Measurements from ENCODE around the gene KCNMA1.

Gene KCNMA1

GRCh38 chr10:76950354-76950753 lies 687.3 kb downstream of the KCNMA1 start:
- DNase-seq, result peak; percentile 60

GRCh38 chr10:76946270-76946669 lies 691.3 kb downstream of the KCNMA1 start:
- DNase-seq, result no peak

- no peak for DNase-seq
Measured at GRCh38 chr10:76945166-76945565, 692.4 kb downstream of the KCNMA1 start.

DNA sequence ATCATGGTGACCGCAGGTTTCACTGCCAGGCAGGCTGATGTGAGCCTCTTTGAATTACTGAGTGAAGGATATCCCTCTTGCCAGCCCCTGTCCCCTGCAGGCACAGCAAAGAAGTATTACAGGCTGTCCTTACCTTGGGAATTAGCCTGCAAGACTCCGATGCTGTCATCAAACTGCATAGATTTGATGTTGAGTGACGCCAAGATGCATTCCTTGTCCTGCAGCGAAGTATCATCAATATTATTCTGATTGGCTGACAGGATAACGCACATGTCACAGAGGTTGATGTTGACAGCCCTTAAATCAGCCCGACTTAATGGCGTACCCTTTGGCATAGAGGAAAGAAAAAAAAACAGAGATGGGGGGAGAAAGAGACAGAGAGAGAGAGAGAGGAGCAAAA lies 693.0 kb downstream of the KCNMA1 start:
- peak; percentile 51 for DNase-seq

DNA sequence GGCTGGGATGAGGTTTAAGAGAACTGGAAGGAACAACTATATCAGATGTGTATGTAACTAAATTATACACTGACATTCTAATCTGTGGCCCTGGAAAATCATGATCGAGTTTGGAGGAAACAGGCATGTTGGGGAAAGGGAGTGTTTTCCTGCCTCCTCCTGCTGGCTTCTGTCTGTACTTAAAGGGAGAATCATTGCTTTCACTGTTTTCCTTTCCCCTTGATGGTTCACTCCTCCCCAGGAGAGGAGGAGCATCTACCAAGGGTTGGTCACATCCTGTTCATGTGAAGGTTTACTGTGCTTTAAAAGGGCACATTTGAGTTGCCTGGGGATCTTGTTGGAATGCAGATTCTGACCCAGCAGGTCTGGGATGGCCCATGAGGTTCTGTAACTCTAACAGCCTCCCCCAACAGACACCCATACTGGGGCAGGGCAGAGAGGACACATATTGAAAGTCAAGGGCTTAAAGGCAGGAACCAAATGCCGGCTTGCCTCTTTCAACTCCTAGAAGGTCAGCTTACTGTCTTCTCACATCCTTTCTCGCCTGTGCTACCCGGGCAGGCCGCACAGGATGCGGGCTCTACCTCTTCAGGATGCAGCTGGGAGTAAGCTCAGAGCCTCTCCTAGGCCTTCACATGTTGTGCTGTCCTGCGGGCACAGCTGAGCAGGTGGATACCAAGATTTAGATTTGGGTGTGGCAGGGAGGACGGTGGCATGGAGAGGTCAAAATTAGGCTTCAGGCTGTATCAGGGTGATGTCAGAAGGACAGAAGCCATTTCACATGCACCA lies 694.8 kb downstream of the KCNMA1 start:
- DNase-seq, result no peak

DNA sequence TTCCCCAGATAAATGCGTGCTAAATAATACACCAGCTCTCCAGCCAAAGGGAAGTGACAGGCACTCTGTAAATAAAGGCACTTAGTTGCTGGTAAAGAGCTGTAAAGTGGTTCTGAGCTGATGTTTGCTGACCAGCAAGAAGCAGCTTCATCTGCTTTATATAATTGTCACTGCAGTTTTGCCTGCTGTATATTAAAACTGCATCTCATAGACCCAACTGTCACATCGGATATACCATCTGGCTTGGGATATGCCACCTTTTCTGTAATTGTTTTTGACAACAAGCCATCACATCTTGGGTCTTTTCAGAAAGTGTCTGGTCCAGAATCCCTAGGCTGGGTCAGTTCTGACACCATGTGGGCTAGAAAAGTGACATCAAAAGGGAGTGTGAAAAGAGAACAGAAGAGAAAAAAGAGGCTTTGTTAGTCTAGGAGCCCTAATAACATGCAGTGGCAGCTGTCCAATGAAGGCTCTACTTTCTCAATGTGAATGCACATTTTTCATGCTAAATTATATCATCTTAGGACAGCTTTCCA lies 697.6 kb downstream of the KCNMA1 start:
- DNase-seq, result peak; percentile 87

DNA sequence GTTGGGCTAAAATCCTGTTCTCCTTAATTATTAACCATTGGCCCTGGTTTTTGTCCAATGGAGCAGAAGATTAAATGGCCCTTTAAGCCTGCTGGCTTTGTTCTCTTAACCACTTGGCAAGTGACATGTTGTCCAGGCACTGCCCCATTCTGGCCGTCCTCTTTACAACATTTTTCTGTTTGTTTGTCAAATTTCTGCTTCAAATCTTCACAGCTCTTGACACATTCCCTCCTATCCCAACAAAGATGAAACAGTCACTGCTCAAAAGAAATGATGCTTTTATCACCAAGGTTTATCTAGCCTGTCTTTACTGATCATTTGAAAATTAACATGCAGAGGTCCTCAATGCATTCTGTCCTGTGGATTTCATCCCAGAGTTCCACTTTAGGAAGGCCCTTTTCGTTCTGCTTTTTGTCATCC lies 700.4 kb downstream of the KCNMA1 start:
- DNase-seq, result peak; percentile 72

DNA sequence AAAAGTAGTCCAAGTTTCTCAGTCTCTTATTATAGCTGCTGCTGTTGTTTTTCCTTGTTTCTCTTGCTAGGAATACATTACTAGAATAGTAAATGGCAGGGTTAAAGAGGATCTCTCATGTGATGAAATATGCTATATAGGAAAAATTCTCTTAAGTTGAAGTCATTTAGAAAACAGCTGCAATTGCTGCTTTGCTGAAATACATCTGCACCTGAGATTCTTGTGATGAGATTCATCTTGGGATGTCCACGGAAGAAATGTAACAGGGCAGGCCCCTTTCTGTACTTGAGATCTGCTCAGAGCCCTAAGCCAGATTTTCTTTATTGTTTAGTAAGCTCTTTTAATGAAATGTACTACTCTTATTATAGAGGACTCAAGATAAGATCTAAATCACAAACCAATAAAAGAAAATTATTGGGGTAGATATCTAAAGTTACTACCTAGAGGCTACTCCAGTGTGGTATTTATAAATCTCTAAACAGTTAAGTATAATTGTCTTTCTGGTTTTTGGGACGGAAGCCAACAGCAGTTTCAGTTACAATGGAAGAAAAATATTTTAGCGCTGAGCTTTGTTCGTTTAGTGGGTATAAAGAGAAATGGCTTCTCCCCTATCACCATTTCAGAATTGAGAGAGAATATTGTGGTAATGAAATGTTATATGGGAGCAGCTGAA lies 701.5 kb downstream of the KCNMA1 start:
- no peak for DNase-seq

GRCh38 chr10:76928565-76928964 lies 709.0 kb downstream of the KCNMA1 start:
- DNase-seq, result no peak

GRCh38 chr10:76925636-76926405 lies 711.8 kb downstream of the KCNMA1 start:
- no peak for DNase-seq

DNA sequence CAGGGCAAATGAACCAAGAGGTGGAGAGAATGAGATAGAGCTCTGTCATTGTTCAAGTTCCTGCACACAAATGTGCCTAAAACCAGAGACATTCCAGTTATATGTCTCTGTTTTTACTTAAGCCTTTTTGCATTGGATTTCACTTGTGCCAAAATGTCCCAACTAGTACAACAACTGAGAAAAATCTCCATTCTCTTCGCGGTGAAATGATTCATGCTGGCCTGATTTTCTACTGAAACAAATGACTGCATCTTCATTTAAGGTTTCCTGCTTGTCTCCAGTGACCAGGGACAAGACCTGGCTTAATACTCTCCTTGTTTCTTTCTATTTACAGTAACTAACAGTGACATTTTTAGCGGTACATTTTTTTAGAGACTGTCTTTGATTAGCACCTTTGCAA lies 714.9 kb downstream of the KCNMA1 start:
- DNase-seq, result no peak

- no peak for DNase-seq
Measured at GRCh38 chr10:76921383-76922010, 716.1 kb downstream of the KCNMA1 start.

- no peak for DNase-seq
Measured at GRCh38 chr10:76920581-76920980, 717.0 kb downstream of the KCNMA1 start.

DNA sequence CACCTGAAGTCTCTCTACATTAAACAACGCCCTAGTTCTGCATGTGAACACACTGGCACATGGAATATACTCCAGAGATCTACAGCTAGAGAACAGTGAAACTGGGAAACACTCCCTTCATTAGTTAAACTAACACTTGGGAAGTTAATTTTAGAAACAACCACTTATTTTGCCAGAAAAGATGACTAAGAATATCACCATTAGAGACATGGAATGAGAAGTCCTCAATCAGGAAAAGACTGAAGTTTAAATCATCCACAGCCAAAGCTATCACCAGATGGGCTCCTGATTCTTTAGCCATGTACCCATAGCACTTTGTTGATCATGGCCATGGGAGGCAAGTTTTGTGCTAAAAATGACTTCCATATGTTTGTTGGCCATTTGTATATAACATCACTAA lies 719.5 kb downstream of the KCNMA1 start:
- DNase-seq, result no peak

GRCh38 chr10:76917071-76917470 lies 720.5 kb downstream of the KCNMA1 start:
- no peak for DNase-seq

- no peak for DNase-seq
Measured at GRCh38 chr10:76916536-76916935, 721.1 kb downstream of the KCNMA1 start.

DNA sequence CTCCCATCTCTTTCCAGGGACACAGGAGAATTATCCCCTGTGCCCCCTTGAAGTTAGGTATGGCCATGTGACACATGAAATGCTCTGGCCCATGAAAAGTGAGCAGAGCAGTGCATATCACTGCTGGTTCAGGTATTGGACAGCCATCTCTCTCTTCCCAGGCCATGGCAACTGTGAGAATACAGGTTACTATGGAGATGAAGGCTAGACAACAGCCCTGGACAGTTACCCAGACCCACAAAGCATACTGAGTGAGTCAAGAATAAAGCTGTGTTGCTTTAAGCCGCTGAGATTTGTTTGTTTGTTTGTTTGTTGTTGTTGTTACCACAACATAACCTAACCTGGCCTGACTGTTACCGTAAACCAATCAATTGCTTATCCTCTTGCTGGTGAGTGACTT lies 722.3 kb downstream of the KCNMA1 start:
- no peak for DNase-seq

- no peak for DNase-seq
Measured at GRCh38 chr10:76911184-76911583, 726.4 kb downstream of the KCNMA1 start.

DNA sequence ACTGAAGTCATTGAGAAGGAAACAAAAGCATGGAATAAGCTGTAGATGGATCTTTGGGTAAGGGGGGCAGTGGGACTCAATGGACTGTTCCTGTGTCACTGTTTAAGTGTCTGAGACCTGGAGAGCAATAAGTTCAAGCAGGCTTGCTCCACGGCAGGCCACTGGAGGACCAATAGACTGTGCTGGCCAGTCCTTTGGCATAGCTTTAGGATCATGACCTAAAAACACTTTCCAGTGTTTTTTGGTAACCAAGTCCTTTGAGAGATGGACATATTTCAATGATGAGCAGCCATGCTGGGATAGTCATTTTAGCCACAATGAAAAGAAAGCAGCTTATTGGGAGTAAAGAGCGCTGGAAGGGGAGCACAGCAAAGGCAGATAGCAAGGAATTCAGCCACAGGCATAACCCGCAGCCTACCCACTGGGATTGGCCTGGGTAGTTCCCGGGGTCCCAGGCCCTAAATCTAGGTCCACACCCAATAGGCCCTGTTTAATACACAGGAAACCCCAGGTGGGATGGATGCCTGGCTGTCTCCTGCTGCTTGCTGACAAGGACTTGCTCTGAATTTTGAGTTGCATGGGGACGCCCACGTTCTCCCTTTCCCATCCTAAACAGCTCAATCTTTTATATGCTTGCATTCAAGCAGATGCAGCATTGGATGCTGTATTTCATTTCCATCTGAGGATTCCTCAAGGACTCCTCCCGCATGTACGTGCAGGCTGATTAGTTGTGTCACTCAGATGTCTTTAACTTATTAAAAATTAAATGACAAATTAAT lies 727.2 kb downstream of the KCNMA1 start:
- no peak for DNase-seq

- no peak for DNase-seq
Measured at GRCh38 chr10:76906256-76906655, 731.4 kb downstream of the KCNMA1 start.

- no peak for DNase-seq
Measured at GRCh38 chr10:76905251-76905650, 732.4 kb downstream of the KCNMA1 start.

DNA sequence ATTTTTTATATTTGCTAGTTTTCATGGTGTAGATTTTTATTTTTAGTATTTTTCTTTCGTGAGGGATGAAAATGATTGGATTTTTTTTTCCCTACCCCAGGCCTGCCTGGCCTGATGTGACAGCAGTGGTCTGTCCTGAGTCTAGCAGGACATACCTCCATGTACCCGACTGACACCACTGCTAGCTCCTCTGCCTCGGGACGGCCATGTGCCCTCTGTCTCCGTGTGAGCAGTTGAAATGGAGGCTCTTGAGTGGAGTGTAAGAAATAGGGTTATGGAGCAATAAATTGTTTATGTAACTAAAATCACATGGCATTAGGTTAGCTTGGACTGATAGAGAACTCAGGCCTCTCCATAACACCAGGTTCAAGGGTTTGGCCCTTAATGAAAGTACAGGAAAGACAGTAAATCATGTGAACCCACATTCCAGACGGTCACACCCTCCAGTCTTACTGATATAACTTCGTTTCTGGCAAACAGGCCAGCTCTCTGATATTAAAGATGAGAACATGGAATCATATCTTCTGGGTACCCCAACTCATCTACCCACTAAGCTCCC lies 734.1 kb downstream of the KCNMA1 start:
- no peak for DNase-seq
